Common myeloid progenitor, CD34-positive (primary cell): Measurements from ENCODE around the gene LRRC72.
A peak's percentile ranks its signal among the peaks of the same experiment; 100 is the strongest.
"Not testable (repeated sequence)": the region's sequence is repeated elsewhere in the genome, so short reads cannot be mapped to it uniquely, and the experiment has no call there.

ENCODE experiments used
- CTCF ChIA-PET: fragments of 350-600 bp; sonication (Branson Sonifier 250); formaldehyde crosslinking; loops from one replicate; lab custom pipeline; 2021; ENCODE audit warnings: antibody characterized with exemption; lab: Charles Lee
- POLR2A ChIA-PET: fragments of 350-600 bp; sonication (Branson Sonifier 250); formaldehyde crosslinking; loops from one replicate; lab custom pipeline; 2021; ENCODE audit warnings: antibody characterized with exemption; lab: Charles Lee
- DNase-seq, 3 donors: peaks; one replicate each; pipeline versions ENCODE4 v3.0.0 to v3.0.0-alpha.2; 2013
- H3K27ac ChIP-seq, 2 experiments: 1 replicate in 1 of 2; 2 replicates in 1 of 2; pipeline ENCODE4 v1.7.0; 2013; ENCODE audit warnings: inconsistent platforms in 2 of 2, low read length in 2 of 2, mild to moderate bottlenecking in 2 of 2, low read depth in 1 of 2, moderate library complexity in 1 of 2; ENCODE audit not compliant: severe bottlenecking in 2 of 2, insufficient read depth in 1 of 2, poor library complexity in 1 of 2
- H3K27me3 ChIP-seq, 5 experiments: replicated peaks in 2 of 5; 1 replicate in 3 of 5; 2 replicates in 2 of 5; pipeline versions ENCODE4 v1.6.1 to v1.7.0; 2013; ENCODE audit warnings: low read length in 4 of 5, mild to moderate bottlenecking in 2 of 5, moderate library complexity in 2 of 5, inconsistent platforms in 1 of 5; ENCODE audit not compliant: insufficient read depth in 5 of 5, control insufficient read depth in 4 of 5
- H3K36me3 ChIP-seq, 4 experiments: 1 replicate in 2 of 4; 2 replicates in 2 of 4; pipeline versions ENCODE4 v1.6.1 to v1.7.0; 2013; ENCODE audit warnings: low read length in 3 of 4, control low read depth in 1 of 4, mild to moderate bottlenecking in 1 of 4; ENCODE audit not compliant: control insufficient read depth in 4 of 4, insufficient read depth in 4 of 4
- H3K4me1 ChIP-seq, 4 experiments: 1 replicate in 3 of 4; 2 replicates in 1 of 4; pipeline versions ENCODE4 v1.6.1 to v1.7.1; 2013; ENCODE audit warnings: low read length in 3 of 4, mild to moderate bottlenecking in 3 of 4, control low read depth in 1 of 4, inconsistent platforms in 1 of 4, moderate library complexity in 1 of 4; ENCODE audit not compliant: control insufficient read depth in 4 of 4, insufficient read depth in 4 of 4; ENCODE audit errors: control extremely low read depth in 1 of 4
- H3K4me3 ChIP-seq, 7 experiments: 1 replicate in 4 of 7; 2 replicates in 3 of 7; pipeline versions ENCODE4 v1.5.1 to v1.7.0; 2013; ENCODE audit warnings: mild to moderate bottlenecking in 7 of 7, low read length in 6 of 7, moderate library complexity in 6 of 7, inconsistent platforms in 2 of 7, low read depth in 2 of 7, control low read depth in 1 of 7; ENCODE audit not compliant: insufficient read depth in 4 of 7, control insufficient read depth in 1 of 7; ENCODE audit errors: extremely low read depth in 1 of 7
- H3K9me3 ChIP-seq, 5 experiments: 1 replicate in 4 of 5; 2 replicates in 1 of 5; pipeline versions ENCODE4 v1.6.1 to v1.7.1; 2013; ENCODE audit warnings: low read length in 4 of 5, mild to moderate bottlenecking in 2 of 5, inconsistent platforms in 1 of 5, low read depth in 1 of 5, moderate library complexity in 1 of 5; ENCODE audit not compliant: control insufficient read depth in 4 of 5, insufficient read depth in 2 of 5; ENCODE audit errors: control extremely low read depth in 1 of 5
- WGBS: methylation state at CpG from one replicate; pipeline ENCODE4 v1.1.5; 2013; ENCODE audit not compliant: insufficient coverage; 5-methylcytosine and 5-hydroxymethylcytosine counted together

The LRRC72 gene

GRCh38 chr7:16493266-16493665 is 33.4 kb upstream of the LRRC72 start:
- Histone ChIP-seq H3K4me1 (no peaks in the 10 kb centered on the region), H3K36me3 (no peaks in the 10 kb centered on the region), H3K9me3 (no peaks in the 10 kb centered on the region), H3K27me3 (no peaks in the 10 kb centered on the region), H3K4me3 (no peak overlapping the region), H3K27ac (peak overlapping the region in 1 of 2 experiments; percentile 22)
- DNase-seq = no peak
- no CpG with 5 or more reads among the region's 2 CpGs for WGBS
- POLR2A ChIA-PET = no interaction called here
- CTCF ChIA-PET = interaction anchor here (1.0 to 1.2 kb wide), 2 partner anchors 9 to 62 kb away, joined by 3 to 4 read pairs; no protein-coding TSS in a partner anchor

DNA sequence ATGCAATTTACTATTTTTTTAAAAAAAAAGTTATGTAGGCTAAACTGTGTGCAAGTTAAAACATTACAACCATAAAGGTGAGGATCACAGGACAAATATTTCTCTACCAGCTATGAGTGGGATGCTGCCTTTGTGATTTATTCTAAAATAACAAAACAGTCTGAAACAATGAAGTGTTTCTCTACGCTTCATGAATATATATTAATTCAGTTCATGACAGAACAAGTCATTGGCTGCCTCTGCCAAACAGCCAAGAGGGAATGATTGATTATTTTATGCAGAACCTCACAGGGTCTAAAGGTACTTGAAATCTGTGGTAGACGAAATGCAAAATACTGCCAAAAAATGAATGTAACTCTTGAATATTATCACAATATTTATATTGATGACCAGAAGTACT is 32.1 kb upstream of the LRRC72 start:
- no peaks in the 10 kb centered on the region for H3K4me1 ChIP-seq
- DNase-seq = no peak
- no peaks in the 10 kb centered on the region for H3K36me3 ChIP-seq
- no peak overlapping the region for H3K27ac ChIP-seq
- WGBS = no CpG with 5 or more reads among the region's 2 CpGs
- no peaks in the 10 kb centered on the region for H3K9me3 ChIP-seq
- H3K27me3 ChIP-seq = no peaks in the 10 kb centered on the region
- ChIA-PET POLR2A (no interaction called here), CTCF (no interaction called here)
- no peak overlapping the region for H3K4me3 ChIP-seq

DNA sequence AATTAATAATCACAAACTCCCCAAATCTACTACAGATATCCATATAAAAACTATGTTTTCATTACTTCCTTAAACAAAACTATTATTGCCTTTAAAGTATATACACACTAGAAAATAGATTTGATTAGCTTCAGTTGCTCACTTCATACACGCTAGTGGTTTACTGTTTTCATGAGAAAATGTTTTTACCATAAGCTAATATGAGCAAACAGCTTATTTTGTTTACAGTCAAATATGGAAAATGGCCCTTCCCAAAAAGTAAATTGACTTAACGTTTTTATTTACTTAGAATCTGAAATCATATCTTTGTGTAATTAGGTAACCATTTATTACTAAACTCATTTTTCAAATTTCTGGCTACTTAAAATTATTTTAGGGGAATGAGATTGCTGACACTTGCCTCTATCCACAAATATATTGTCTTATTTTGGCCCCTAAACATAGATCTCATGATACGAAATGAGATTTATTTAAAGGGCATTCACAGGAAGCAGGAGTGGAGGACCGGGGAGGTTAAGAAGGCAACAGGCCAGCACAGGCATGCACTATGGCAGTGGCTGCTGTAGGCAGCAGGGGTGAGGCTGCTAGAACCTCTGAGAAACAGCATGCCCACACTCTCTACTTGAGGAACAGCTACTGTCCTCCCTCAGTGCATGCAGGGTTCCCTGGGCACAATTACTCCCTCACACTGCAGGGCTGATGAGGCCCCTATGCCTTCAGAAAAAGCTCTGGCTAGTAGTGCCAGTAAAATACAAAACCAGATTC is 31.5 kb upstream of the LRRC72 start:
- Histone ChIP-seq H3K9me3 (no peaks in the 10 kb centered on the region), H3K36me3 (no peaks in the 10 kb centered on the region), H3K27me3 (no peaks in the 10 kb centered on the region), H3K4me1 (no peaks in the 10 kb centered on the region), H3K4me3 (no peak overlapping the region), H3K27ac (no peak overlapping the region)
- ChIA-PET CTCF (no interaction called here), POLR2A (no interaction called here)
- no peak for DNase-seq
- 100% methylated on average over 1 of the region's 4 CpGs for WGBS

- H3K4me3 ChIP-seq = no peak overlapping the region
- DNase-seq = no peak
- no peaks in the 10 kb centered on the region for H3K9me3 ChIP-seq
- WGBS = 96% methylated on average over 2 of the region's 2 CpGs
- POLR2A ChIA-PET = no interaction called here
- no peaks in the 10 kb centered on the region for H3K27me3 ChIP-seq
- CTCF ChIA-PET = no interaction called here
- no peaks in the 10 kb centered on the region for H3K4me1 ChIP-seq
- no peaks in the 10 kb centered on the region for H3K36me3 ChIP-seq
- no peak overlapping the region for H3K27ac ChIP-seq
Measured at GRCh38 chr7:16498122-16498521, 28.5 kb upstream of the LRRC72 start.

DNA sequence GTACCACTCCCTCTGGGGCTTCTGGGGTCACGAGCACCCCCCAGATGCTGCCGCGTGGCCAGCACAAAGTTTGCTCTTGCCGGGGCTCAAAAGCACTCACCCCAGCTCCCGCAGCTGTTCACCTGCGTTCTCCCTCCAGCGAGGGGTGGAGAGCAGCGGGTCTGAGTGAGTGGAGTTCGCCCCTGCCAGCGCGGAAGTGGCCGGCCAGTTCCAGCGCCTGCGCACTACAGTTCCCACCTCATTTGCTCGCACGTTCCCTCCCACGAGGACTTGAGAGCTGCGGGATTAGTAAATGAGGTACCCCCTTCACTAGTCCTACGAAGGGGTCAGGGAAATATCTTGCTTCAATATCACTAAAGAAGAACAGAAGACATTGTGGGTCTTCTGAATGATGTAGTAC is 24.3 kb upstream of the LRRC72 start:
- ChIA-PET CTCF (no interaction called here), POLR2A (no interaction called here)
- H3K4me1 ChIP-seq = no peaks in the 10 kb centered on the region
- H3K36me3 ChIP-seq = no peaks in the 10 kb centered on the region
- no peaks in the 10 kb centered on the region for H3K9me3 ChIP-seq
- H3K27me3 ChIP-seq = no peaks in the 10 kb centered on the region
- DNase-seq = no peak
- H3K4me3 ChIP-seq = no peak overlapping the region
- WGBS = 97% methylated on average over 18 of the region's 19 CpGs
- no peak overlapping the region for H3K27ac ChIP-seq

- CTCF ChIA-PET = no interaction called here
- 99% methylated on average over 6 of the region's 6 CpGs for WGBS
- Histone ChIP-seq H3K27me3 (no peaks in the 10 kb centered on the region), H3K9me3 (no peaks in the 10 kb centered on the region), H3K27ac (no peak overlapping the region), H3K4me3 (no peak overlapping the region), H3K36me3 (no peaks in the 10 kb centered on the region), H3K4me1 (no peaks in the 10 kb centered on the region)
- POLR2A ChIA-PET = no interaction called here
- DNase-seq = no peak
Measured at GRCh38 chr7:16504019-16504418, 22.6 kb upstream of the LRRC72 start.

DNA sequence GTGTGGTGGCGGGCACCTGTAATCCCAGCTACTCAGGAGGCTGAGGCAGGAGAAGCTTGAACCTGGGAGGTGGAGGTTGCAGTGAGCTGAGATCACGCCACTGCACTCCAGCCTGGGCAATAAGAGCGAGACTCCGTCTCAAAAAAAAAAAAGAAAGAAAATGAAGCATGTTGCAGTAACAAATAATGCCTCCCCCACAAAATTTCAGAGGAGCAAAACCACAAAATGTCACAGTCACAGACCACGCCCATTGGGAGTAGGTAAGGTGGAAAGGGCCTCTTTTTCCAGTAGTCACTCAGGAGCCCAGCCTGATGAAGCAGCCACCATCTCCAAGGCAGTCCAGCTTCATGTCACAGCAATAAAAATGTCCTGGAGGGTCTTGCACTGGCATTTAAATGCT is 20.2 kb upstream of the LRRC72 start:
- H3K27ac ChIP-seq, H3K4me1 ChIP-seq, H3K9me3 ChIP-seq, CTCF ChIA-PET, POLR2A ChIA-PET, DNase-seq, H3K27me3 ChIP-seq, H3K36me3 ChIP-seq, H3K4me3 ChIP-seq: not testable (repeated sequence)
- 100% methylated on average over 2 of the region's 5 CpGs for WGBS
